AG04449 (cell line): Measurements from ENCODE around the gene SOX5.

Experiments used
- CTCF ChIA-PET: fragments of 350-600 bp; formaldehyde crosslinking; extraction: SDS; loops from one replicate; lab custom pipeline; 2021; ENCODE audit warnings: antibody characterized with exemption; lab: Yijun Ruan, JAX
- POLR2A ChIA-PET: fragments of 400-600, 350-600 bp; formaldehyde crosslinking; extraction: SDS; loops from one replicate; lab custom pipeline; 2020; ENCODE audit warnings: antibody characterized with exemption, inconsistent platforms; lab: Yijun Ruan, JAX
- DNase-seq: peaks from one replicate; pipeline ENCODE4 v3.0.0-alpha.2; 2010; ENCODE audit warnings: low read depth, low spot score
- H3K4me3 ChIP-seq: 2 replicates; pipeline ENCODE4 v1.5.1; 2011; ENCODE audit warnings: low read depth, mild to moderate bottlenecking, control low read depth, low read length
- CTCF ChIP-seq: IDR thresholded peaks from one replicate; pipeline ENCODE4 v1.5.1; 2011; ENCODE audit warnings: mild to moderate bottlenecking, moderate library complexity, low read length, control low read depth, inconsistent platforms; ENCODE audit not compliant: insufficient read depth; ENCODE audit errors: missing control alignments

SOX5 gene

GRCh38 chr12:23945249-23945648 lies 4.2 kb downstream of the SOX5 start:
- DNase-seq = no peak
- TF ChIP-seq CTCF = no peak
- CTCF ChIA-PET = no interaction called here
- POLR2A ChIA-PET = no interaction called here
- no peak overlapping the region for H3K4me3 ChIP-seq

- no peak for DNase-seq
- POLR2A ChIA-PET = no interaction called here
Observed at GRCh38 chr12:23944067-23944466, 5.4 kb downstream of the SOX5 start.

GRCh38 chr12:23942841-23943240 lies 6.6 kb downstream of the SOX5 start:
- DNase-seq = no peak
- TF ChIP-seq CTCF = no peak
- CTCF ChIA-PET = no interaction called here
- no peak overlapping the region for H3K4me3 ChIP-seq
- POLR2A ChIA-PET = no interaction called here

More at GRCh38 chr12:23944067-23944466, 5.4 kb downstream of the SOX5 start:
- CTCF ChIA-PET = no interaction called here
- no peak for TF ChIP-seq CTCF
- no peak overlapping the region for H3K4me3 ChIP-seq

GRCh38 chr12:23941780-23942179 lies 7.7 kb downstream of the SOX5 start:
- TF ChIP-seq CTCF = no peak
- no peak for DNase-seq
- no peak overlapping the region for H3K4me3 ChIP-seq
- CTCF ChIA-PET = no interaction called here
- POLR2A ChIA-PET = no interaction called here

GRCh38 chr12:23938422-23938821 lies 11.0 kb downstream of the SOX5 start:
- CTCF ChIA-PET = no interaction called here
- no peak for TF ChIP-seq CTCF
- POLR2A ChIA-PET = no interaction called here
- H3K4me3 ChIP-seq = no peak overlapping the region
- DNase-seq = no peak

GRCh38 chr12:23931176-23931575 lies 18.3 kb downstream of the SOX5 start:
- TF ChIP-seq CTCF = no peak
- no peak for DNase-seq
- CTCF ChIA-PET = no interaction called here
- POLR2A ChIA-PET = no interaction called here
- no peak overlapping the region for H3K4me3 ChIP-seq

- no peak for TF ChIP-seq CTCF
- DNase-seq = no peak
- H3K4me3 ChIP-seq = no peak overlapping the region
- CTCF ChIA-PET = no interaction called here
- POLR2A ChIA-PET = no interaction called here
Observed at GRCh38 chr12:23930599-23930998, 18.9 kb downstream of the SOX5 start.
